ENCODE measurements around the gene HECTD1.
"Not testable (repeated sequence)": the region's sequence is repeated elsewhere in the genome, so short reads cannot be mapped to it uniquely, and the experiment has no call there.

HECTD1 gene

DNA sequence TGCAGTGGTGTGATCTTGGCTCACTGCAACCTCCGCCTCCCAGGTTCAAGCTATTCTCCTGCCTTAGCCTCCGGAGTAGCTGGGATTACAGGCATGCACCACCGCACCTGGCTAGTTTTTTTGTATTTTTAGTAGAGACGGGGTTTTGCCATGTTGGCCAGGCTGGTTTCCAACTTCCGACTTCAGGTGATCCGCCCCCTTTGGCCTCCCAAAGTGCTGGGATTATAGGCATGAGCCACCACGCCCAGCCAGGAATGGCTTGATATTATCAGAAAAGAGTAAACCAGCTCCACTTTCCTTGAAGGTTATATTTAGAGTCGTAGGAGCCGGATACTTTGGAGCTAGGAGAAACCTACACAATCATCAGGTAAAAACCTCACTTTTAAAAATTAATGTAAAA lies 121.1 kb downstream of the HECTD1 start:
- not testable (repeated sequence) for DNase-seq

DNA sequence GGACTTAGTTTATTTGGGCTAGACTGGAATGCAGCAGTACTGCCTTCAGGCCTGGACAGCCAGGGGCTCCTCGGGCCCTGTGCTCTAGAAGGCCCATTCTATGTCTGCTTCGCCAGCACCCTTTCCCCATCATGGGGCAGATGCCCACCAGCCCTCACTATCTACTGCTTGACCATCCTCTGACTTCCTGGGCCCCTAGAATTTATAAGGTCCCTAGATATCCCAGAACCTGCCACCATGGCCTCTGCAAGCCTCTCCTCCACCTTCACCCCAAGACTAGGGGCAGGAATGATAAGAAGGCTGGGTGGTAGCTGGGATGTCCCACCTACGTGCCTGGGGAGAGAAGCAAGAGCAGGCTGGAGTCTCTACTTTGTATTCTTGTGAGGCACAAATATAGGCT lies 122.6 kb downstream of the HECTD1 start:
- no peak for DNase-seq

GRCh38 chr14:31084385-31084784 lies 123.2 kb downstream of the HECTD1 start:
- DNase-seq: no peak

DNA sequence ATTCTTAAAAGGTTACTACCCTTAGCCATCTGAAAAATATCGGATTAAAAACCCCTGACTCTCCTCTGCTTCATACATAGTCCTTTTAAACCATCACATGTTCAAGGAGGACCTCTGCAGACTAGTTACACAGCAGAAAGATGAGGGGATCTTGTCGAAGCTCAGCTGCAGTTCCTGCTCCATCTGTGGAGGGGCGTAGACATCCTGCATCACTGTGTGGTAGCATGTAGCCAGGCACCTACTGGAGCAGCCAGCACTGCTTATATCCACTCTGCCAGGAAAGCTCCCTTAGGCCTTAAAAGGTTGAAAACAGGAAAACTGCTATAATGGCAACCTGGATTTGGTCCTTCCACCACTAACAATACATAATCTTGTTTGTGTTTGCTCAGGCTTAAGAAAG lies 123.8 kb downstream of the HECTD1 start:
- no peak for DNase-seq

DNA sequence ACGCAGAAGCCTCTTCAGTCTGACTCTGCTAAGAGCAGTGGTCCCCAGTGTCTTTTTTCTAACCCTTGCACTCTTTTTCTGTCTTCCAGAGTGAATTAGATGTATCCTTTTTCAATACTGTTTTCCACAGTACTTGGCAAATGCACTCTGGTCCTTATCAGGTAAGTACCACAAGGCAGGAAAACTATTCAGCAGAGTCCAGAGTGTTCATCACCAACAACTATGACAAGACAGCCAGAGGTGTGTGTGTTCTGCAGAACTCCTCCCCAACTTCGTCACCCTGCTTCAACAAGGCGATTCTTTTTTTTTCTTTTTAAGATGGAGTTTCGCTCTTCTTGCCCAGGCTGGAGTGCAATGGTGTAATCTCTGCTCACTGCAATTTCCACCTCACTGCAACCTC lies 127.1 kb downstream of the HECTD1 start:
- DNase-seq: no peak

- DNase-seq: no peak
Observed at GRCh38 chr14:31080056-31080455, 127.5 kb downstream of the HECTD1 start.

DNA sequence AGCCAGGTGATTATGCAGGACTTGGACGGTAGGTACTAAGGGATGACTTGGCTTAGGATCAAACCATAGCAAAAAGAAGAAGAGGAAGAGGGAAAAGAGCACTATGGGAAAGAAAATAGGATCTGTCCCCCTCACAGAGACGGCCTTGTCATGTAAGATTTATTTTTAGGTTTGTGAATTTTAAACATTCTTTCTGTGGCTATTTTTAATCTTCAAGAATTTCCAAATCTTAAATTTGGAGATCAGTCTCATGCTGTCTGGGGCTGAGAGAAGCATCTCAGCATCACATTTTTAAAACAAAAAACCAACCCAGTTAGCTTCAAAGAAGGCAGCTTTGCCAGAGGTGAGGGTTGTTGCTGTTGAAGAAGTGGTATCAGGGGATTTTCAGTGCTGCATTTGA lies 128.8 kb downstream of the HECTD1 start:
- no peak for DNase-seq

DNA sequence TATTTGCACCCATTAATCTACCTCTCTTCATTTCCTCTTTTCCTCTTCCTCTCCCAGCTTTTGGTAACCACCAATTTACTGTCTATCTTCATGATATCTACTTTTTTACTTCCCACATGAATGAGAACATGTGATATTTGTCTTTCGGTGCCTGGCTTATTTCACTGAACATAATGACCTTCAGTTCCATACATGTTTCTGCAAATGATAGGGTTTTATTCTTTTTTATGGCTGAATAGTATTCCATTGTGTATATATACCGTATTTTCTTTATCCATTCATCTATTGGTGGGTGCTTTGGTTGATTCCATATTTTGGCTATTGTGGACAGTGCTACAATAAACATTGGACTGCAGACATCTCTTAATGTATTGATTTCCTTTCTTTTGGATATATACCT lies 132.4 kb downstream of the HECTD1 start:
- DNase-seq: no peak

DNA sequence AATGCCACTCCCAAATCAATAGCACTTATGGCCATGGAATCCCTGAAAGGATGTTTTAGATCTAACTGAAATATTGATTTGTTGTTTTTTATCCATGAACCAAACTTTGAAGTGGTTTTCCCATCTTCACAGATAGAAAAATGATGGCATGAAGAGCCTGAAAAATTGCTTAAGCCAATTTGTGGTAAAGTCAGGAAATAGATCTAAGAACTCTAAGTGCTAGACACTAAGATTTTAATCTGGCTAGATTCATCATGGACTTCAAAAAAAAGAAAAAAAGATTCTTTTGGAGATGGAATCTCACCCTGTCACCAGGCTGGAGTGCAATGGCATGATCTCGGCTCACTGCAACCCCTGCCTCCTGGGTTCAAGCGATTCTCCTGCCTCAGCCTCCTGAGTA lies 136.4 kb downstream of the HECTD1 start:
- DNase-seq: no peak

DNA sequence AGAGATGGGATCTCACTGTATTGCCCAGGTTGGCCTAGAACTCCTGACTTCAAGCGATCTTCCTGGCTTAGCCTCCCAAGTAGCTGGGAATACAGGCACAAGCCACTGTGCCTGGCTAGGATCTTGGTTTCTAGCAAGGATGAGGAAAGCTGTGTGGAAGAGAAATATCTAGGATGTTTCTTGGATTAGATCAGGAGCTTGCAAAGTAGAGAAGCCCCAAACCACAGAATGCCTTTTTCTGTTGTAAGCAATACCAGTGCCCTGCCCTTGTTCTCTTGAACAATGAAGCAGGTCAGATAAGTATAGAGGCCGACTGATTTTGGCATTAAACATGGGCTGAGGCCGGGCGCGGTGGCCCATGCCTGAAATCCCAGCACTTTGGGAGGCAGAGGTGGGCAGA lies 137.2 kb downstream of the HECTD1 start:
- no peak for DNase-seq

GRCh38 chr14:31069343-31069742 lies 138.2 kb downstream of the HECTD1 start:
- DNase-seq: no peak

GRCh38 chr14:31068235-31068634 lies 139.4 kb downstream of the HECTD1 start:
- DNase-seq: peak; percentile 71 to 85 (median 79)

GRCh38 chr14:31062908-31063307 lies 144.7 kb downstream of the HECTD1 start:
- not testable (repeated sequence) for DNase-seq

DNA sequence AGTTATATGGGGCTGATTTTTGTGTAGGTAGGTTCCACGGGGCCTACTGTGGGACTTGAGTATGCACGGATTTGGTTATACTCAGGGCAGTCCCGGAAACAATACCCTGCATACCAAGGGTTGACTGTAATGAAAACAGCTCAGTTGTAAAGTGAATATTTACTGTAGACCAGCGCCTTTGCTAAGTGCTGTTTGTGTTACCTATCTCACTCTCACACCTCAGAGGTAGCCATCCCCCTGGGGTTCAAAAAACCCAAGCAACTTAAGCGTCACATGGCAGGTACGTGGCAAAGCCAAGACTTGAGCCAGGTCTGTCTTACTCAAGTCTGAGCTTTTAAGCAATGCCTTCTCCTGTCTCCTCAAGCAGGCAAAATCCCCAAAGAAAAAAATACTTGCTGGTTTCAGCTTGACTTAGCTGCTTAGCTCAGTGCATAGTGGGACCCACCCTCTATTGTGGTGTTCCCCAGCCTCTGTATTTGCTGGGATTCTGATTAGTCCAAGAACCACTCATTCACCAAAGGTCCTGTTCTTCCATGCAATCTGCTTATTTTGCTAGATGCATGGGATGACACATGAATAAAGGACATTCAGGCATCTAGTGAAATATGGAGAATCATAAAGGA lies 147.2 kb downstream of the HECTD1 start:
- DNase-seq: no peak

DNA sequence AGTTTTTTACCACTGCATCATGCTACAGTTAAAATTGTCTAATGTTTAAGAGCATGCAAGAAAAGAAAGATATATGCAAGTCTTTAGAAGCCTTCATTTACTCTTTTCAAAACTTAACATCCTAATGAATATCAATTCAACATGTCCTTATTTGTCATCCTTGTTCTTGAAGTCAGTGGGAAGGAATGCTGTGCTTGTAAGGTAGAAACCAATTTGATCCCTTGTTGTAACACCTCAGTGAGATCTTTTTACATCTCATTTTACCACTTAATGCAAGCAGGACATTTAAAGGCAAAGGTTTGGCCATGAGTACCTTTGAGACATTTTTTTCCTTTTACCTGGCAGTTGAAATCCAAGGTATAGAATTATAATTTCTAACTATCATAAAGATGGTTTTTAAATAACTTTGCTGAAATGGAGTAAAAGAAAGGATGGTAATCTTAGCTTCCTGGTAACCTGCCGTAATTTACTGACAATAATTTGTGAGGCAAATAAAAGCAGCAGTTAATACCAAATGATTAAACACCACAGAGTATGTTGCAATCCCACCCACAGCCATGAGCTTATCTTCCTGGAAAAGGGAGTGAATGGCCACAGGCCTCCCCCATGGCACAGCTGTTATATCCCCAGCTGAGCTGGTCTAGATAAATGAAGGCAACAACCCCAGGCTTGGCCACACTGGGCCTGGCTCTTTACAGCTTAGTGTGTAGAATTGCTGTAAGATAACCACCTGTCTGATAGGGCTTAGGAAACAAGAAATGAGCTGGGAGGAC lies 148.3 kb downstream of the HECTD1 start:
- DNase-seq: peak; percentile 80 to 87 (median 80)

- DNase-seq: no peak
Observed at GRCh38 chr14:31057701-31058364, 149.8 kb downstream of the HECTD1 start.

DNA sequence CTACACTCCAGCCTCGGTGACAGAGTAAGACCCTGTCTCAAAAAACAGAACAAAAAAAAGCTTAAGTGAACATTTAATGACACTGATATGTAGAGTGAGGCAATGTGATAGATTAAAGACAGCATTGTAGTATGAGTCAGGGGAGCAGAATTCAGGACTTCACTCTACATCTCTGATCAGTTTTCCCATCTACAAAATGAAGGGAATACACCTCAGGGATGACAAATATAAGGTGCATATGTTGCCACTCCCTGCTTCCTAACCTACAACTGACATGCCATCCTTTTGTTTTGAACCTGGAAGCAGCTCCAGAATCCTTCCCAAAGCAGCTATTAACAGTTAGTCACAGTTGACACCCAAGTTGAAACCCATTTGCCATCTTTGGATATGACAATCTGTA lies 150.6 kb downstream of the HECTD1 start:
- no peak for DNase-seq

DNA sequence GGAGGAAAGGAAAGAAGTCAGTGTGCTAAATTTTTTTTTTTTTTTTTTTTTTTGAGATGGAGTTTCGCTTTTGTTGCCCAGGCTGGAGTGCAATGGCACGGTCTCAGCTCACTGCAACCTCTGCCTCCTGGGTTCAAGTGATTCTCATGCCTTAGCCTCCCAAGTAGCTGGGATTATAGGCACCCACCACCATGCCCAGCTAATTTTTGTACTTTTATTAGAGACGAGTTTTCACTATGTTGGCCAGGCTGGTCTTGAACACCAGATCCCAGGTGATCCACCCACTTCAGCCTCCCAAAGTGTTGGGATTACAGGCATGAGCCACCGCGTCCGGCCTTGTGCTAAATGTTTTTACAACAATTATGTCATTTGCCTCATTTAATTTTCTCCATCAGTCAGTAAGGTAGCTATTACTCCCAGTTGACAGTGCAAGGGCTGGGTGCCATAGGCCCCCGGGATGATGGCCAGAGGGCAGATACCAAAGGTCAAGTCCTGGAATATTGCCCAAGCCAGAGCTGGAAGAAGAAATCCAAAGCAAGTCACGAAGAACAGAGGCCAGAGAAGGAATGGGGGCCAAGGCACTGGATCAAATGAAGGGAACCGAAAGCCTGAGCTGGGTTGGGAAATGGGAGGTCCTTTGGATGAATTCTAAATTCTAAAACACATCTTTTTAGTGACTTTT lies 154.5 kb downstream of the HECTD1 start:
- DNase-seq: not testable (repeated sequence)

- peak; percentile 77 to 80 (median 78) for DNase-seq
Observed at GRCh38 chr14:31051511-31051910, 156.1 kb downstream of the HECTD1 start.

- DNase-seq: no peak
Observed at GRCh38 chr14:31051023-31051422, 156.6 kb downstream of the HECTD1 start.

Measured in suppressor macrophage treated with lipopolysaccharide for 1 hour (primary cell).